Thyroid gland (tissue), 4 donors: ENCODE results near the gene FSTL4.

Source experiments
- CTCF ChIP-seq, 6 experiments: fragments of 200-600 bp in 3 of 6; fragments of 450-650 bp in 3 of 6; sonication (generic) in 3 of 6; IDR thresholded peaks; one replicate each; pipeline ENCODE4 v1.5.1; 2016 to 2019; ENCODE audit warnings: antibody characterized with exemption in 6 of 6, mild to moderate bottlenecking in 2 of 6, inconsistent platforms in 1 of 6, moderate library complexity in 1 of 6
- POLR2A ChIP-seq, 2 donors: fragments of 450-650 bp; IDR thresholded peaks; one replicate each; pipeline ENCODE4 v1.6.1; 2017; ENCODE audit warnings: antibody characterized with exemption in 2 of 2, mild to moderate bottlenecking in 2 of 2, moderate library complexity in 1 of 2

- no peak for TF ChIP-seq POLR2A (IDR thresholded peaks at IDR 0.05)
- no peak for TF ChIP-seq CTCF (IDR thresholded peaks at IDR 0.05)
These were observed 143.7 kb downstream of the FSTL4 start for GRCh38 chr5:133468596-133468995.
